ENCODE results near the gene LSAMP. TPM values are rescaled to one million over a fixed set of nuclear protein-coding genes. Genes with fewer than 3 reads are reported as not detected.

The LSAMP gene
- total RNA-seq, 1 donor: 3.3 TPM

DNA sequence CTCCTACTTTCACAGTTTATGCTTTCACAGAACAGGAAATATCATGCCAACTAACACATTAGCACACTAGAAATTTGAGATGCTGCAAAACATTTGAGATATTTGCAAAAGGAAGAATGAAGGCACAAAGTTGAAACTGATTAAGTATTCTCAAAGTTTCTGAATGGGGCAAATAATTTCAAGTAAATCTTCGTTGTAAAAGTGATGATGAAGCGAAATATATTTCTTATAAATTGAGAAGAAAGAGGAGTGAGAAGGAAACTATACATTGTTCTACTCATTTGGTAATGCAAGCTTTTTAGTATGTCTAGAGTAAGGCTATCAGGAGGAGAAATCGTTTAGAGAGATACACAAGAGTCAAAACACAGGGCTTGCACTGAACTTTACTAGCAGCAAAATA, 24.3 kb upstream of the LSAMP start:
- no peaks in the 10 kb centered on the region for H4K20me1 ChIP-seq (ENCODE audit: insufficient read depth, low read length)
- no peak for DNase-seq (ENCODE audit: insufficient read length, low spot score, missing footprints)
- H3K36me3 ChIP-seq (ENCODE audit: insufficient read depth, low read length): no peaks in the 10 kb centered on the region
- no peak overlapping the region for H3K27ac ChIP-seq (ENCODE audit: low read depth, low read length)
- no peak overlapping the region for H2AFZ ChIP-seq (ENCODE audit: low read length)
- H3K4me1 ChIP-seq (ENCODE audit: insufficient read depth, low read length): no peaks in the 10 kb centered on the region
- H3K27me3 ChIP-seq (ENCODE audit: insufficient read depth, low read length): no peaks in the 10 kb centered on the region
- TF ChIP-seq, protein P1, sequence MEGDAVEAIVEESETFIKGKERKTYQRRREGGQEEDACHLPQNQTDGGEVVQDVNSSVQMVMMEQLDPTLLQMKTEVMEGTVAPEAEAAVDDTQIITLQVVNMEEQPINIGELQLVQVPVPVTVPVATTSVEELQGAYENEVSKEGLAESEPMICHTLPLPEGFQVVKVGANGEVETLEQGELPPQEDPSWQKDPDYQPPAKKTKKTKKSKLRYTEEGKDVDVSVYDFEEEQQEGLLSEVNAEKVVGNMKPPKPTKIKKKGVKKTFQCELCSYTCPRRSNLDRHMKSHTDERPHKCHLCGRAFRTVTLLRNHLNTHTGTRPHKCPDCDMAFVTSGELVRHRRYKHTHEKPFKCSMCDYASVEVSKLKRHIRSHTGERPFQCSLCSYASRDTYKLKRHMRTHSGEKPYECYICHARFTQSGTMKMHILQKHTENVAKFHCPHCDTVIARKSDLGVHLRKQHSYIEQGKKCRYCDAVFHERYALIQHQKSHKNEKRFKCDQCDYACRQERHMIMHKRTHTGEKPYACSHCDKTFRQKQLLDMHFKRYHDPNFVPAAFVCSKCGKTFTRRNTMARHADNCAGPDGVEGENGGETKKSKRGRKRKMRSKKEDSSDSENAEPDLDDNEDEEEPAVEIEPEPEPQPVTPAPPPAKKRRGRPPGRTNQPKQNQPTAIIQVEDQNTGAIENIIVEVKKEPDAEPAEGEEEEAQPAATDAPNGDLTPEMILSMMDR (IDR thresholded peaks at IDR 0.05; ENCODE audit: extremely low read depth, low read depth, low read length): no peak
- H3K4me2 ChIP-seq (ENCODE audit: insufficient read depth, low read length): no peak overlapping the region
- H3K9me3 ChIP-seq (ENCODE audit: low read depth, low read length): no peaks in the 10 kb centered on the region
- no peaks in the 10 kb centered on the region for H3K79me2 ChIP-seq (ENCODE audit: insufficient read depth, low read length)
- no peak overlapping the region for H3K4me3 ChIP-seq (ENCODE audit: insufficient read depth, low read length)

DNA sequence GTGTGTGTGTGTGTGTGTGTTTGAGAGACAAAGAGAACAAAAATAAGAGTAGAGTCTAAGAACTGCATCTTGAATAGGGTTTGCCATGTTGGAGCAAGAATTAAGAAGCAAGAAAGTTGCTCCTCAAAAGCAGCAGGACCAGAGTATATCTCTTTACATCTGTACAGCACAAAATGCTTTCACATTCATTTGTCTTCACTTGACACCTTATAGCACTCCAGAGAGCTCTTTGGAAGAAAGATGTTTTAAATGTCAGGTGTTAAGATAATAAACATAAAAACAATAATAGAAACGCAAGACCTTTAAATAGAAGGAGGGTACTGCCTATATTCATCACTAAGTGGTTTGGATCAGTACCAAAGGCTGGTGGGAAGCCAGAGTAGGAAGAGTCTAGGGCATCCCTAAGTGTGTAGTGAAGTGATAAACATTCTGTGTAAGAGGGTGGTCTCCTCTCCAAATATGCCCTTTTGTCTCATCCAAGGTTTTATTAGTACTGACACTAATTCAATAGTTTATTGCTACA, 19.1 kb upstream of the LSAMP start:
- Histone ChIP-seq H3K36me3 (ENCODE audit: insufficient read depth, low read length) (no peaks in the 10 kb centered on the region), H3K4me2 (ENCODE audit: insufficient read depth, low read length) (no peak overlapping the region), H4K20me1 (ENCODE audit: insufficient read depth, low read length) (no peaks in the 10 kb centered on the region), H3K9me3 (ENCODE audit: low read depth, low read length) (no peaks in the 10 kb centered on the region), H3K4me1 (ENCODE audit: insufficient read depth, low read length) (no peaks in the 10 kb centered on the region), H2AFZ (ENCODE audit: low read length) (no peak overlapping the region), H3K27me3 (ENCODE audit: insufficient read depth, low read length) (no peaks in the 10 kb centered on the region), H3K27ac (ENCODE audit: low read depth, low read length) (no peak overlapping the region), H3K79me2 (ENCODE audit: insufficient read depth, low read length) (no peaks in the 10 kb centered on the region), H3K4me3 (ENCODE audit: insufficient read depth, low read length) (no peak overlapping the region)
- TF ChIP-seq, protein P1 (IDR thresholded peaks at IDR 0.05; ENCODE audit: extremely low read depth, low read depth, low read length): no peak
- no peak for DNase-seq (ENCODE audit: insufficient read length, low spot score, missing footprints)

DNA sequence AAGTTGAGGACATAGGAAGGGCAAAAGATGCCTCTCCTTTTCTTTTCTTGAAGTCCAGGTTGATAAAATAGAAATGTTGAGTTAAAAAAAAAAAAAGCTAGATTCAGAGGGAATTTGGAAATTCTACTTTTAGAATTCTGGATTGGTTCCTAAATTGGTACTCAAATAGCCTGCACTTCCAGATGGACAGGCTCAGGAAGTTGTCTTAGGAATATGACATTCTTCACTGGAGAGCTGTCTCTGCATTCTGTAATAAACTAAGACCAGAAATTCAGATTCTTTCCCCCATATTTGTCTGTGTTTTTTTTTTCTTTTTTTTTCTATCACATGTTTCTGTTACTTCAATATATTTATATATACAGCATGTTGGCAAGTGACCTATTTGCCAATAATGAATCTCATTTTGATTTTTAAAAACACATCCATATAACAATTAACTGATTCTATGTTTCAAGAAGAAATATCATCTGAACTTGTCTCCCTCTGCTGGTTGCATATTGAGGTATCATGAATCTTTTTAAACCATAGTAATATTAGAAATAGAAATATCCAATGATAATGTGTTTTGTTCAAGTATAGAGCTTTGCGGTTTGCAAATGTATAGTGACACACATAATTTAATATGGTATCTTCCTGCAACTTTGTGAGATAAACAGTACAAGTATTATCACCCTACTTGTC, 8.5 kb upstream of the LSAMP start:
- Histone ChIP-seq H3K79me2 (ENCODE audit: insufficient read depth, low read length) (no peaks in the 10 kb centered on the region), H3K9me3 (ENCODE audit: low read depth, low read length) (no peaks in the 10 kb centered on the region), H3K27ac (ENCODE audit: low read depth, low read length) (no peak overlapping the region), H4K20me1 (ENCODE audit: insufficient read depth, low read length) (no peaks in the 10 kb centered on the region), H3K27me3 (ENCODE audit: insufficient read depth, low read length) (no peaks in the 10 kb centered on the region), H3K4me2 (ENCODE audit: insufficient read depth, low read length) (no peak overlapping the region), H2AFZ (ENCODE audit: low read length) (no peak overlapping the region), H3K4me1 (ENCODE audit: insufficient read depth, low read length) (no peaks in the 10 kb centered on the region), H3K36me3 (ENCODE audit: insufficient read depth, low read length) (no peaks in the 10 kb centered on the region), H3K4me3 (ENCODE audit: insufficient read depth, low read length) (no peak overlapping the region)
- TF ChIP-seq, protein P1 (IDR thresholded peaks at IDR 0.05; ENCODE audit: extremely low read depth, low read depth, low read length): peak; percentile 13
- no peak for DNase-seq (ENCODE audit: insufficient read length, low spot score, missing footprints)

DNA sequence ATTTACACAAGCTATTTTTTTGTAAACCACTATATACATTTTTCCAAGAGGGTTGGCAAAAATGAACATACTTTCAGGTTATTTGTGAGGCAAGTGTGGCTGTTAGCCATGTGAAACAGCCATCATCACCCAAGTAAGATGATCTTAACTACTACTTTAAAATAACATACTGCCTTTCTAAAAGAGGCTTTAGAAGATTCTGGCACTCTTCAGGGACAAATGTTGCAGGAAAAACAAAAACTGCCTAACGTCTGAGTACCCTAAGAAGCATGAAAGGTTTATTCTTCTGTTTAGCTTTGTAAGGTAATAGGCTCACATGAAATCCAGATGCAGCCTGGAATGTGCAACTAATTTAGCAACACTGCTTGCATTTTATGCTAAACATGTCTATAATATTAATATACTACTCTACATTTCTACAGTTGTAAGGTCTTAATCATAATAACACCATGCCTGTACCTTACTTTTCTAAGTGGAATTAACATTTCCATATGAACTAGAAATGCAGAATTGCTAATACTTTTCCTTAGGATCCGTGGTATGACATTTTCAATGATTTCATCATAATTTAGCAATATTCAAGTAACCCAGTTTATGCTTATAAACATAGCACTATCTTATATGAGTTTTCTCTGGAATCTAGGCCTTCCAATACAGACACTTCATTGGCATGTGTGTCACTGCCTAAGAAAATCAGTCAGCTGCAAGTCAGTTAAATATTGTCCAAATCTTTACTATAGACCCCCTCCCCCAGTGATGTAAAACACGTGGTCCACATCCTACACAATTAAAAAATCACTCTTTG, 4.5 kb upstream of the LSAMP start:
- Histone ChIP-seq H4K20me1 (ENCODE audit: insufficient read depth, low read length) (no peaks in the 10 kb centered on the region), H3K9me3 (ENCODE audit: low read depth, low read length) (no peaks in the 10 kb centered on the region), H2AFZ (ENCODE audit: low read length) (no peak overlapping the region), H3K27me3 (ENCODE audit: insufficient read depth, low read length) (no peaks in the 10 kb centered on the region), H3K4me1 (ENCODE audit: insufficient read depth, low read length) (no peaks in the 10 kb centered on the region), H3K27ac (ENCODE audit: low read depth, low read length) (no peak overlapping the region), H3K79me2 (ENCODE audit: insufficient read depth, low read length) (no peaks in the 10 kb centered on the region), H3K36me3 (ENCODE audit: insufficient read depth, low read length) (no peaks in the 10 kb centered on the region), H3K4me2 (ENCODE audit: insufficient read depth, low read length) (no peak overlapping the region), H3K4me3 (ENCODE audit: insufficient read depth, low read length) (no peak overlapping the region)
- TF ChIP-seq, protein P1 (IDR thresholded peaks at IDR 0.05; ENCODE audit: extremely low read depth, low read depth, low read length): no peak
- no peak for DNase-seq (ENCODE audit: insufficient read length, low spot score, missing footprints)

Measured in osteoblast (primary cell).